Mammary epithelial cell (primary cell): ENCODE results near the gene KIF13A.

Experiments used
- EZH2 ChIP-seq: IDR thresholded peaks from 2 replicates; pipeline ENCODE4 v1.6.1; 2012; ENCODE audit warnings: low read length, inconsistent platforms, borderline replicate concordance
- TF ChIP-seq, protein P1 (sequence below), 2 donors: IDR thresholded peaks in 1 of 2; conservative IDR thresholded peaks in 1 of 2; 2 replicates each; pipeline ENCODE4 v1.5.1; 2011 to 2012; ENCODE audit warnings: inconsistent platforms in 2 of 2, low read length in 2 of 2, mild to moderate bottlenecking in 2 of 2, control low read depth in 1 of 2, low read depth in 1 of 2; ENCODE audit not compliant: insufficient read depth in 1 of 2; ENCODE audit errors: extremely low read depth in 1 of 2

DNA sequence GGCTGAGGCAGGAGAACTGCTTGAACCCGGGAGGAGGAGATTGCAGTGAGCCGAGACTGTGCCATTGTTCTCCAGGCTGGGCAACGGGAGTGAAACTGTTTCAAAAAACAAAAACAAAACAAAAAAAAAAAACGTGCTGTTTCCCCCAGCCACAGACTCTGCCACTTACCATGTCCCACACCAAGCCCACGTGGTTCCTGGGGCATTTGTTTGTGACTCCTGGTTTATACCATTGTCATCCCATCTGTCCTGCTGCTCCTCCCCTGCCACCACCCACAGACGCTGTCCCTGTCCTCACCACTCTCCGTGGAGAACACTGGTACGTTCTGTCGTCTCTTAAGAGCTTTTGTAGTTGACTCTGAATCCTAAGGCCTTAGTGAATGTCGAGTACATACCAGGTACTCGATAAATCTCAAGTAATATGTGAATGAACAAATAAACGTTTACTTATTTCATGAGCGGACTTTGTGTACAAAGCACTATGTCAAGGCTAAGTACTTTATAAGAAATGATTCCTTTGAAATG, 48.0 kb upstream of the KIF13A start:
- TF ChIP-seq, protein P1, sequence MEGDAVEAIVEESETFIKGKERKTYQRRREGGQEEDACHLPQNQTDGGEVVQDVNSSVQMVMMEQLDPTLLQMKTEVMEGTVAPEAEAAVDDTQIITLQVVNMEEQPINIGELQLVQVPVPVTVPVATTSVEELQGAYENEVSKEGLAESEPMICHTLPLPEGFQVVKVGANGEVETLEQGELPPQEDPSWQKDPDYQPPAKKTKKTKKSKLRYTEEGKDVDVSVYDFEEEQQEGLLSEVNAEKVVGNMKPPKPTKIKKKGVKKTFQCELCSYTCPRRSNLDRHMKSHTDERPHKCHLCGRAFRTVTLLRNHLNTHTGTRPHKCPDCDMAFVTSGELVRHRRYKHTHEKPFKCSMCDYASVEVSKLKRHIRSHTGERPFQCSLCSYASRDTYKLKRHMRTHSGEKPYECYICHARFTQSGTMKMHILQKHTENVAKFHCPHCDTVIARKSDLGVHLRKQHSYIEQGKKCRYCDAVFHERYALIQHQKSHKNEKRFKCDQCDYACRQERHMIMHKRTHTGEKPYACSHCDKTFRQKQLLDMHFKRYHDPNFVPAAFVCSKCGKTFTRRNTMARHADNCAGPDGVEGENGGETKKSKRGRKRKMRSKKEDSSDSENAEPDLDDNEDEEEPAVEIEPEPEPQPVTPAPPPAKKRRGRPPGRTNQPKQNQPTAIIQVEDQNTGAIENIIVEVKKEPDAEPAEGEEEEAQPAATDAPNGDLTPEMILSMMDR (conservative IDR thresholded peaks at IDR 0.05 in 1 of 2, IDR thresholded peaks at IDR 0.05 in 1 of 2; ENCODE audit: extremely low read depth in 1 of 2, insufficient read depth in 1 of 2, low read depth in 1 of 2, low read length in 2 of 2): no peak
- TF ChIP-seq EZH2: no peak
